SK-N-MC (cell line): Measurements from ENCODE around the gene OR56A4.

Experiments used
- EZH2 ChIP-seq: fragments of 200-600 bp; sonication (generic); IDR thresholded peaks from one replicate; pipeline ENCODE4 v1.6.1; 2017; ENCODE audit warnings: antibody characterized with exemption
- POLR2AphosphoS5 ChIP-seq: IDR thresholded peaks from 2 replicates; pipeline ENCODE4 v1.6.1; 2012; ENCODE audit warnings: mild to moderate bottlenecking, low read depth, low read length, borderline replicate concordance

DNA sequence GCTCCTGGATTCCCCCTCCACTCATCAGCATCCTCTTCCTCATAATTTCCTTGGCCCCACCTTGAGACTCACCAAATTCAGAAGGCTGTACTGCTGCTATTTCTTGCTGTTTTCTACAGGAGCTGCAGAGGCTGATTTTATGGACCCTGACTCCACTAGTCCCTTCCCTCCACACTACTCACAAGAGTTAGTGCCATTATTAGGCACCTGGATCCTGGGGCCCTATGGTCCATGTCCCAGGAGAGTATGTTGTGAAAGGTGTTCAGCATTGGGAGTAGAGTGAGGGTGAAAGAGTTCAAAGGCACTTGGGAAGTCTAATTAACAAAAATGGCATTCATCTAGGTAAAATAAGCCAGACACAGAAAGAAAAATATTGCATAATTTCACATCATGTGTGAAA is at the start of gene OR56A4:
- TF ChIP-seq POLR2AphosphoS5 (no peak), EZH2 (no peak)
